Thyroid gland (tissue), 4 donors: Measurements from ENCODE around the gene ARMC7.

Experiments
- POLR2A ChIP-seq, 2 donors: fragments of 450-650 bp; IDR thresholded peaks; one replicate each; pipeline ENCODE4 v1.6.1; 2017; ENCODE audit warnings: antibody characterized with exemption in 2 of 2, mild to moderate bottlenecking in 2 of 2, moderate library complexity in 1 of 2
- TF ChIP-seq, protein P1 (sequence below), 6 experiments: fragments of 200-600 bp in 3 of 6; fragments of 450-650 bp in 3 of 6; sonication (generic) in 3 of 6; IDR thresholded peaks; one replicate each; pipeline ENCODE4 v1.5.1; 2016 to 2019; ENCODE audit warnings: antibody characterized with exemption in 6 of 6, mild to moderate bottlenecking in 2 of 6, inconsistent platforms in 1 of 6, moderate library complexity in 1 of 6

DNA sequence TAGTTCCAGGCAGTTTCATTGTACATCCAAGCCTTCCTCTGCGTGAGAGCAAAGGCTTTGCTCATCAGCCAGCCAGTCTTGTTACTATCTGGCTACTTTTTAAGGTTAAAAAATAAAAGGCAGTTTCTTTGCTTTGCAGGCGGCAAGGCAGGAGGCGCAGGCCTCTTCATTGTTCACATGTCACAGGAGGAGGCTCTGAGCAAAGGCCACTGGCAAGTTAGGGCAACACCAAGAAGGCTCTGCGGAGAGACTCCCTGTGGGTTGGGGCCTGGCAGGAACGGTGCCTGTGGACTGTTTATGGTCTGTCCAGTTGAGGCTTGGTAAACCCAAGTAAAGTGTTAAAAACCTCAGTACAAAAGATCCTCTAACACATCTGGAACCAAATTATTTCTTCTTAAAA lies 25.7 kb downstream of the ARMC7 start:
- TF ChIP-seq, protein P1, sequence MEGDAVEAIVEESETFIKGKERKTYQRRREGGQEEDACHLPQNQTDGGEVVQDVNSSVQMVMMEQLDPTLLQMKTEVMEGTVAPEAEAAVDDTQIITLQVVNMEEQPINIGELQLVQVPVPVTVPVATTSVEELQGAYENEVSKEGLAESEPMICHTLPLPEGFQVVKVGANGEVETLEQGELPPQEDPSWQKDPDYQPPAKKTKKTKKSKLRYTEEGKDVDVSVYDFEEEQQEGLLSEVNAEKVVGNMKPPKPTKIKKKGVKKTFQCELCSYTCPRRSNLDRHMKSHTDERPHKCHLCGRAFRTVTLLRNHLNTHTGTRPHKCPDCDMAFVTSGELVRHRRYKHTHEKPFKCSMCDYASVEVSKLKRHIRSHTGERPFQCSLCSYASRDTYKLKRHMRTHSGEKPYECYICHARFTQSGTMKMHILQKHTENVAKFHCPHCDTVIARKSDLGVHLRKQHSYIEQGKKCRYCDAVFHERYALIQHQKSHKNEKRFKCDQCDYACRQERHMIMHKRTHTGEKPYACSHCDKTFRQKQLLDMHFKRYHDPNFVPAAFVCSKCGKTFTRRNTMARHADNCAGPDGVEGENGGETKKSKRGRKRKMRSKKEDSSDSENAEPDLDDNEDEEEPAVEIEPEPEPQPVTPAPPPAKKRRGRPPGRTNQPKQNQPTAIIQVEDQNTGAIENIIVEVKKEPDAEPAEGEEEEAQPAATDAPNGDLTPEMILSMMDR (IDR thresholded peaks at IDR 0.05), result no peak
- no peak for TF ChIP-seq POLR2A (IDR thresholded peaks at IDR 0.05)
